SH-SY5Y (cell line): Measurements from ENCODE around the gene FGD4.

ENCODE experiments used
- GATA2 ChIP-seq: IDR thresholded peaks from 2 replicates; pipeline ENCODE4 v1.6.1; 2011; ENCODE audit warnings: mild to moderate bottlenecking, low read depth, low read length
- GATA3 ChIP-seq: IDR thresholded peaks from 2 replicates; pipeline ENCODE4 v1.6.1; 2011; ENCODE audit warnings: low read depth, mild to moderate bottlenecking, low read length, moderate library complexity

- TF ChIP-seq GATA2, result no peak
- no peak for TF ChIP-seq GATA3
These were observed 1.2 kb upstream of the FGD4 start for GRCh38 chr12:32398181-32398580.
